Measurements from ENCODE around the gene PHLPP1.
A peak's percentile ranks its signal among the peaks of the same experiment; 100 is the strongest.

DNA sequence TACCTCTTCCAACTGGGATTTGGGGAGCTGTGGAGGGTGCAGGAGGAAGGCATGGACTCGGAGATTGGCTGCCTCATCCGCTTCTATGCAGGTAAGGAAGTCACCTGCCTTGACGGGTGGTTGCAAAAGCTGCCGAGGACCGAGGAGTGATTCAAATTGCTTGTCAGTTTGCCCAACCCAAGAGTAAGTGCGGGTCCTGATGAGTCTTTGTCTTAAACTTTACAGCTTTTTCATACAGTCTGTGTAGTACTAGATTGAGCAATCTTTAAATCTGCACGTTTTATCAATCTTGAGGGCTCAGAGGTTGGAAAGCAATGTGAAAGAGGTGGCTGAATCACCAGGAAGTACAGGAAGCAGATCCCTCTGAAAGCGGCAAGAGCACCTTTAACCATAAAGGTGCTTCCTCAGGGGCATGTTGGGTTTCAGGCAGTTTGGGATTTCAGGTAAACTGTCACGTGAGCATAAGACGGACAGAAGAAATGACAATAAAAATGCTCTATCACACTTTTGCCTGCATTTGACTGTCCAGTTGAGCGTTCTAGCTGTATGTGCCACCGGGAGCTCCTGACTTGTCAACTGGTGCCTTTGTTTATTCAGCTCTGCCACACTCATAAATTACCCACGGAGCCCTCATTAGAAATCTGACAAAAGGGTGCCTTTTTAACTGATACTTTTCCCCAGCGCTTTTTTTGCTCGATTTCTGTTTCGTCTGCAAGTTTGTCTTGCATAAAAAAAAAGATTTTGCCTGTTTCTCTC, 2.0 kb downstream of the PHLPP1 start:
- TF ChIP-seq ZNF707 (tag by site-specific recombination; IDR thresholded peaks at IDR 0.05) (no peak), ZBTB21 (tag by site-specific recombination; IDR thresholded peaks at IDR 0.05) (no peak), ZNF174 (tag by site-specific recombination; IDR thresholded peaks at IDR 0.05) (no peak), ZNF184 (tag by site-specific recombination; IDR thresholded peaks at IDR 0.05) (no peak), YY1 (tag by site-specific recombination; IDR thresholded peaks at IDR 0.05) (no peak), ZNF24 (tag by site-specific recombination; IDR thresholded peaks at IDR 0.05) (no peak), TSHZ1 (tag by site-specific recombination; IDR thresholded peaks at IDR 0.05; ENCODE audit: borderline replicate concordance) (0 out of 2 replicates have a peak, but pooled peaks have one; percentile 23)
- TF ChIP-seq, protein P1, sequence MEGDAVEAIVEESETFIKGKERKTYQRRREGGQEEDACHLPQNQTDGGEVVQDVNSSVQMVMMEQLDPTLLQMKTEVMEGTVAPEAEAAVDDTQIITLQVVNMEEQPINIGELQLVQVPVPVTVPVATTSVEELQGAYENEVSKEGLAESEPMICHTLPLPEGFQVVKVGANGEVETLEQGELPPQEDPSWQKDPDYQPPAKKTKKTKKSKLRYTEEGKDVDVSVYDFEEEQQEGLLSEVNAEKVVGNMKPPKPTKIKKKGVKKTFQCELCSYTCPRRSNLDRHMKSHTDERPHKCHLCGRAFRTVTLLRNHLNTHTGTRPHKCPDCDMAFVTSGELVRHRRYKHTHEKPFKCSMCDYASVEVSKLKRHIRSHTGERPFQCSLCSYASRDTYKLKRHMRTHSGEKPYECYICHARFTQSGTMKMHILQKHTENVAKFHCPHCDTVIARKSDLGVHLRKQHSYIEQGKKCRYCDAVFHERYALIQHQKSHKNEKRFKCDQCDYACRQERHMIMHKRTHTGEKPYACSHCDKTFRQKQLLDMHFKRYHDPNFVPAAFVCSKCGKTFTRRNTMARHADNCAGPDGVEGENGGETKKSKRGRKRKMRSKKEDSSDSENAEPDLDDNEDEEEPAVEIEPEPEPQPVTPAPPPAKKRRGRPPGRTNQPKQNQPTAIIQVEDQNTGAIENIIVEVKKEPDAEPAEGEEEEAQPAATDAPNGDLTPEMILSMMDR (tag by site-specific recombination; IDR thresholded peaks at IDR 0.05), result no peak
- TF ChIP-seq, protein P2, sequence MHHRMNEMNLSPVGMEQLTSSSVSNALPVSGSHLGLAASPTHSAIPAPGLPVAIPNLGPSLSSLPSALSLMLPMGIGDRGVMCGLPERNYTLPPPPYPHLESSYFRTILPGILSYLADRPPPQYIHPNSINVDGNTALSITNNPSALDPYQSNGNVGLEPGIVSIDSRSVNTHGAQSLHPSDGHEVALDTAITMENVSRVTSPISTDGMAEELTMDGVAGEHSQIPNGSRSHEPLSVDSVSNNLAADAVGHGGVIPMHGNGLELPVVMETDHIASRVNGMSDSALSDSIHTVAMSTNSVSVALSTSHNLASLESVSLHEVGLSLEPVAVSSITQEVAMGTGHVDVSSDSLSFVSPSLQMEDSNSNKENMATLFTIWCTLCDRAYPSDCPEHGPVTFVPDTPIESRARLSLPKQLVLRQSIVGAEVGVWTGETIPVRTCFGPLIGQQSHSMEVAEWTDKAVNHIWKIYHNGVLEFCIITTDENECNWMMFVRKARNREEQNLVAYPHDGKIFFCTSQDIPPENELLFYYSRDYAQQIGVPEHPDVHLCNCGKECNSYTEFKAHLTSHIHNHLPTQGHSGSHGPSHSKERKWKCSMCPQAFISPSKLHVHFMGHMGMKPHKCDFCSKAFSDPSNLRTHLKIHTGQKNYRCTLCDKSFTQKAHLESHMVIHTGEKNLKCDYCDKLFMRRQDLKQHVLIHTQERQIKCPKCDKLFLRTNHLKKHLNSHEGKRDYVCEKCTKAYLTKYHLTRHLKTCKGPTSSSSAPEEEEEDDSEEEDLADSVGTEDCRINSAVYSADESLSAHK (tag by site-specific recombination; IDR thresholded peaks at IDR 0.05), result no peak
- TF ChIP-seq, protein P3, sequence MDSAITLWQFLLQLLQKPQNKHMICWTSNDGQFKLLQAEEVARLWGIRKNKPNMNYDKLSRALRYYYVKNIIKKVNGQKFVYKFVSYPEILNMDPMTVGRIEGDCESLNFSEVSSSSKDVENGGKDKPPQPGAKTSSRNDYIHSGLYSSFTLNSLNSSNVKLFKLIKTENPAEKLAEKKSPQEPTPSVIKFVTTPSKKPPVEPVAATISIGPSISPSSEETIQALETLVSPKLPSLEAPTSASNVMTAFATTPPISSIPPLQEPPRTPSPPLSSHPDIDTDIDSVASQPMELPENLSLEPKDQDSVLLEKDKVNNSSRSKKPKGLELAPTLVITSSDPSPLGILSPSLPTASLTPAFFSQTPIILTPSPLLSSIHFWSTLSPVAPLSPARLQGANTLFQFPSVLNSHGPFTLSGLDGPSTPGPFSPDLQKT (IDR thresholded peaks at IDR 0.05; ENCODE audit: borderline replicate concordance, low read depth, low read length), result no peak
